NCI-H1930 (cell line): ENCODE measurements around the gene SLPI.

Source experiments
- DNase-seq, 2 experiments: peaks; one replicate each; lab custom pipeline; 2025; lab: John Stamatoyannopoulos, UW

The SLPI gene

GRCh38 chr20:45212836-45213235 is 41.5 kb downstream of the SLPI start:
- DNase-seq: no peak

- no peak for DNase-seq
Measured at GRCh38 chr20:45211569-45212474, 42.5 kb downstream of the SLPI start.

- DNase-seq: no peak
Measured at GRCh38 chr20:45209924-45210323, 44.4 kb downstream of the SLPI start.

GRCh38 chr20:45206725-45207124 is 47.6 kb downstream of the SLPI start, which contains the start of gene SEMG1:
Gene SEMG1, plus strand, starts transcription at chr20:45207033. Its CDS starts 21 bp downstream, at chr20:45207054.
- no peak for DNase-seq
